ENCODE results near the gene DAO. TPM values are rescaled to one million over a fixed set of nuclear protein-coding genes. Genes with fewer than 3 reads are reported as not detected.

The DAO gene
- total RNA-seq, 2 donors from 2014 or later = not detected

Other genes starting within 250 kb of the DAO start
- 100 to 1,000 TPM in 1 of 2 donors, 10 to 100 TPM in 1; 91.3 to 131 TPM for gene SELPLG, start 246.2 kb upstream of the DAO start, total RNA-seq
- 10 to 100 TPM; 13.3 to 61.1 TPM for gene CORO1C, start 148.6 kb upstream of the DAO start, total RNA-seq
- gene SSH1, start 22.5 kb upstream of the DAO start, total RNA-seq = 10 to 100 TPM; 22.3 to 31.2 TPM
- not detected for gene SVOP, start 141.0 kb downstream of the DAO start, total RNA-seq
- 10 to 100 TPM; 15.9 to 20.2 TPM for gene USP30, start 172.5 kb downstream of the DAO start, total RNA-seq
- 1 to 10 TPM; 6.5 to 9.4 TPM for gene ALKBH2, start 213.4 kb downstream of the DAO start, total RNA-seq
- 10 to 100 TPM; 10.2 to 11.1 TPM for gene UNG, start 217.5 kb downstream of the DAO start, total RNA-seq
- 10 to 100 TPM; 22.2 to 25.9 TPM for gene ACACB, start 236.5 kb downstream of the DAO start, total RNA-seq